Measurements from ENCODE around the gene LAMC1. TPM values are rescaled to one million over a fixed set of nuclear protein-coding genes. Genes with fewer than 3 reads are reported as not detected.
"Not testable (repeated sequence)": the region's sequence is repeated elsewhere in the genome, so short reads cannot be mapped to it uniquely, and the experiment has no call there.

The LAMC1 gene
- polyA plus RNA-seq, 1 experiment = 360 TPM

DNA sequence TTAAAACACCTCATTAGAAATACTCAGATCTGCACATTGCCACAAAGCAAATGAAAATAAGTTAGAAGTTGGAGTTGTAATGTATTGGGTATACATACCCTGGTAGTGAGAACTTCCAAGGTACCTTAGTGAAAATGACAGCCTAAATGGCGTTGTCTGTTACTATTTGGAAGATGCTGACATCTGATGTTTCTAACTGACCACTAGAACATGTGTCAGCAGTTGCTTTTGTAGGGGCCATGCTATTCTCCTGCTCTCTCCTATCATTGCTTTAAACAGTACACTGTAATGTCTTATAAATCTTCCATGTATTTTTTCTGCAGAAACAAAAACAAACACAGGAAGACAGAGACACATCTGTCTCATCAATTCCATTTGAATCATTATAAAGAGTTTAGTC, 40.1 kb downstream of the LAMC1 start:
- Histone ChIP-seq H3K36me3 (ENCODE audit: control insufficient read depth, insufficient read depth, low read length) (no peaks in the 10 kb centered on the region), H3K27me3 (ENCODE audit: control insufficient read depth, insufficient read depth, low read length) (no peaks in the 10 kb centered on the region), H3K4me3 (ENCODE audit: low read depth, low read length) (no peak overlapping the region)
- ChIA-PET POLR2A (interaction anchor here (1.0 kb wide), 1 partner anchor 9 kb away, joined by 3 read pairs; no protein-coding TSS in a partner anchor), CTCF (no interaction called here)
- TF ChIP-seq, protein P1, sequence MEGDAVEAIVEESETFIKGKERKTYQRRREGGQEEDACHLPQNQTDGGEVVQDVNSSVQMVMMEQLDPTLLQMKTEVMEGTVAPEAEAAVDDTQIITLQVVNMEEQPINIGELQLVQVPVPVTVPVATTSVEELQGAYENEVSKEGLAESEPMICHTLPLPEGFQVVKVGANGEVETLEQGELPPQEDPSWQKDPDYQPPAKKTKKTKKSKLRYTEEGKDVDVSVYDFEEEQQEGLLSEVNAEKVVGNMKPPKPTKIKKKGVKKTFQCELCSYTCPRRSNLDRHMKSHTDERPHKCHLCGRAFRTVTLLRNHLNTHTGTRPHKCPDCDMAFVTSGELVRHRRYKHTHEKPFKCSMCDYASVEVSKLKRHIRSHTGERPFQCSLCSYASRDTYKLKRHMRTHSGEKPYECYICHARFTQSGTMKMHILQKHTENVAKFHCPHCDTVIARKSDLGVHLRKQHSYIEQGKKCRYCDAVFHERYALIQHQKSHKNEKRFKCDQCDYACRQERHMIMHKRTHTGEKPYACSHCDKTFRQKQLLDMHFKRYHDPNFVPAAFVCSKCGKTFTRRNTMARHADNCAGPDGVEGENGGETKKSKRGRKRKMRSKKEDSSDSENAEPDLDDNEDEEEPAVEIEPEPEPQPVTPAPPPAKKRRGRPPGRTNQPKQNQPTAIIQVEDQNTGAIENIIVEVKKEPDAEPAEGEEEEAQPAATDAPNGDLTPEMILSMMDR (IDR thresholded peaks at IDR 0.05; ENCODE audit: insufficient read depth, low read depth, low read length) = no peak
- no peak for DNase-seq (ENCODE audit: low read depth)

DNA sequence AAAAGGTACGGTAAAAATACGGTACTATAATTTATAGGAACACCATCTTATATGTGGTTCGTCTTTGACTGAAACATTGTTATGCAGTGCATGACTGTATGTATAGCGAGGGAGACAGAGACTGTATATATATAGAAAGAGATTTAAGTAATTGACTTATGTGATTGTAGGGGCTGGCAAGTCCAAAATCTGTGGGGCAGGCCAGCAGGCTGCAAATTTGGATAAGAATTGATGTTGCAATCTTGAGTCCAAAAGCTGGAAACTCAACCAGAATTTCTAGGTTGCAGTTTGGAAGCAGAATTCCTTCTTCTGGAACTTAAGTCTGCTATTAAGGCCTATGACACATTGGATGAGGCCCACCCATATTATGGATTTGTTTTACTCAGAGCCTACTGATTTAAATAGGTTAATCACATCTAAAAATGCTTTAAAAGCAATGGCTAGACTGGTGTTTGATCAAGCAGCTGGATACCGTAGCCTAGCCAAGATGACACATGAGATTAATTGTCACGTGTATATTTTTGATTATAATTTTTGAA, 42.0 kb downstream of the LAMC1 start:
- ChIA-PET CTCF (interaction anchor here (0.6 to 1.4 kb wide), 2 partner anchors 27 to 103 kb away, joined by 3 read pairs; no protein-coding TSS in a partner anchor), POLR2A (no interaction called here)
- TF ChIP-seq, protein P1 (IDR thresholded peaks at IDR 0.05; ENCODE audit: insufficient read depth, low read depth, low read length) = no peak
- no peak for DNase-seq (ENCODE audit: low read depth)
- Histone ChIP-seq H3K27me3 (ENCODE audit: control insufficient read depth, insufficient read depth, low read length) (no peaks in the 10 kb centered on the region), H3K36me3 (ENCODE audit: control insufficient read depth, insufficient read depth, low read length) (no peaks in the 10 kb centered on the region), H3K4me3 (ENCODE audit: low read depth, low read length) (no peak overlapping the region)

DNA sequence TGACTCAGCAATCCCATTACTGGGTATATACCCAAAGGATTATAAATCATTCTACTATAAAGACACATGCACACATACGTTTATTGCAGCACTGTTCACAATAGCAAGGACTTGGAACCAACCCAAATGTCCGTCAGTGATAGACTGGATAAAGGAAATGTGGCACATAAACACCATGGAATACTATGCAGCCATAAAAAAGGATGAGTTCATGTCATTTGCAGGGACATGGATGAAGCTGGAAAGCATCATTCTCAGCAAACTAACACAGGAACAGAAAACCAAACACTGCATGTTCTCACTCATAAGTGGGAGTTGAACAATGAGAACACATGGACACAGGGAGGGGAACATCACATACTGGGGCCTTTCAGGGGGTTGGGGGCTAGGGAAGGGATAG, 43.2 kb downstream of the LAMC1 start:
- H3K27me3 ChIP-seq (ENCODE audit: control insufficient read depth, insufficient read depth, low read length); DNase-seq (ENCODE audit: low read depth); H3K36me3 ChIP-seq (ENCODE audit: control insufficient read depth, insufficient read depth, low read length); H3K4me3 ChIP-seq (ENCODE audit: low read depth, low read length); POLR2A ChIA-PET: not testable (repeated sequence)
- CTCF ChIA-PET = interaction anchor here (0.6 to 0.9 kb wide), 2 partner anchors 13 to 206 kb away, joined by 3 read pairs; no protein-coding TSS in a partner anchor

DNA sequence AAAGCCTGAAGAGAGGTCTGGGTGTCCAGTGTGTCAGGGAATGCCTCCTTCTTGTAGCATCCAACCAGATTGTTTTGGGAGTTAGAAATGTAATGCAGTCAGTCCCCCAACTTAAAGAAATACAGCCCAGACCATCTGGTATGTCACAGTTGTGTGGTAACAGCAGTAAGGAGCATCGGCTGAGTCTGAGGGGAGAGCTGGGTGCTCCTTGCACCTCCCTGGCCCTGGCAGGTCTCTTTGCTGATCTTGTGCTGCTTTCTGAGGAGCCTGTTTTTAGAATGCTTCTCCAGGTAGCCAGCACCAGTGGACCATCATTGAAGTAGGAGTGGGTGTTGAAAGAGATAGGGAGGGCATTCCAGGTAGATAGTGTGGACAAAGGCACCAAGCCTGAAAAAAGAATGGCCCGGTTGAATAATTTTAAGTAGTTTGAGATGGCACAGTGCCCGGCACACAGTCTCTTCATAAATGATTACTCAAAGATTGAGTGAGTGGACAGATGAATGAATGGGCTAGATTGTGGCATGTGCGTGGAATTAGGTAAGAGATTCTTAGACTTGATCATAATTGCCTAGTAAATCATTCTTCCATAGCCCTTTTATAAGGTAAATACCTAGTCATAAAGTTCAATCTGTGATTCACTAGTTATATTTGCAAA, 46.5 kb downstream of the LAMC1 start:
- Histone ChIP-seq H3K4me3 (ENCODE audit: low read depth, low read length) (no peak overlapping the region), H3K36me3 (ENCODE audit: control insufficient read depth, insufficient read depth, low read length) (no peaks in the 10 kb centered on the region), H3K27me3 (ENCODE audit: control insufficient read depth, insufficient read depth, low read length) (no peaks in the 10 kb centered on the region)
- no peak for DNase-seq (ENCODE audit: low read depth)
- POLR2A ChIA-PET = no interaction called here
- TF ChIP-seq, protein P1 (IDR thresholded peaks at IDR 0.05; ENCODE audit: insufficient read depth, low read depth, low read length) = no peak
- CTCF ChIA-PET = interaction anchor here (0.6 to 1.3 kb wide), 4 partner anchors 12 to 107 kb away, joined by 3 to 7 read pairs (median 3); no protein-coding TSS in a partner anchor

DNA sequence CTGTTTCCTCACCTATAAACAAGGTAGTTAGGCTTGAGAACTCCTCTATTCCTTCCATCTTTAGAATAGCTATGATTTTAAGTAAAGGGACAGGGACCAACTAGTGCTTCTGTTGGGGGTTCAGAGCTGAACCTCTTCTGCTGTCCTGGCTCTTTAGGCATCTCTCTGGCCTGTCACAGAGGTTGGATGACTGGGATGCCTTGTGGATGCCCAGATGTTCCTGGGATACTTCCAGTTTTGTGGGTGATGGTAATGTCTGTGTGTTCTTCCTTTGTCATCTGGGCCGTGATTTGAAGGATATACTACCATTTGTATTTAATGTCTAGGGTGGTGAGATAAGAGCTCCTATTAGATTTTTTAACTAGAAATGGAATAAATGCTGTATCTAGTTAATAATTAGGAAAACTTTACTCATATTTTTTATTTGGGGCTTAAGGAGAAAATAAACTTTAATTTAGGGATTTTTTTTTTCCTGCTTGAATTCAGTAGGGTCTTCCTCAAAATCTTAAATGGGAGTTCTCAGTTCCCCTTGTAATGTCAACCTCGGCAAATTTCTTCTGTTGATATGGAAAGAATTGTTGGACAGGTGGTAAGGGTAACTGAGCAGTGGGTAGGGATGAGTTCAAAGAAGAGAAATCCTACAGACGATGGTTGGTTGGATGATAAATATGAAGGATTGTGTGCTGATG, 47.2 kb downstream of the LAMC1 start:
- ChIA-PET POLR2A (interaction anchor here (0.6 kb wide), 1 partner anchor 11 kb away, joined by 3 read pairs; no protein-coding TSS in a partner anchor), CTCF (interaction anchor here (0.6 to 1.3 kb wide), 6 partner anchors 13 to 239 kb away, joined by 3 to 7 read pairs (median 3); no protein-coding TSS in a partner anchor)
- TF ChIP-seq, protein P1 (IDR thresholded peaks at IDR 0.05; ENCODE audit: insufficient read depth, low read depth, low read length) = no peak
- DNase-seq (ENCODE audit: low read depth) = no peak
- Histone ChIP-seq H3K27me3 (ENCODE audit: control insufficient read depth, insufficient read depth, low read length) (no peaks in the 10 kb centered on the region), H3K36me3 (ENCODE audit: control insufficient read depth, insufficient read depth, low read length) (no peaks in the 10 kb centered on the region), H3K4me3 (ENCODE audit: low read depth, low read length) (no peak overlapping the region)

All from BJ (cell line).